Measurements from ENCODE around the gene TRIM2. TPM values are rescaled to one million over a fixed set of nuclear protein-coding genes. Genes with fewer than 3 reads are reported as not detected.

Gene TRIM2
- total RNA-seq, 1 experiment from 2014 or later: 93.2 TPM

DNA sequence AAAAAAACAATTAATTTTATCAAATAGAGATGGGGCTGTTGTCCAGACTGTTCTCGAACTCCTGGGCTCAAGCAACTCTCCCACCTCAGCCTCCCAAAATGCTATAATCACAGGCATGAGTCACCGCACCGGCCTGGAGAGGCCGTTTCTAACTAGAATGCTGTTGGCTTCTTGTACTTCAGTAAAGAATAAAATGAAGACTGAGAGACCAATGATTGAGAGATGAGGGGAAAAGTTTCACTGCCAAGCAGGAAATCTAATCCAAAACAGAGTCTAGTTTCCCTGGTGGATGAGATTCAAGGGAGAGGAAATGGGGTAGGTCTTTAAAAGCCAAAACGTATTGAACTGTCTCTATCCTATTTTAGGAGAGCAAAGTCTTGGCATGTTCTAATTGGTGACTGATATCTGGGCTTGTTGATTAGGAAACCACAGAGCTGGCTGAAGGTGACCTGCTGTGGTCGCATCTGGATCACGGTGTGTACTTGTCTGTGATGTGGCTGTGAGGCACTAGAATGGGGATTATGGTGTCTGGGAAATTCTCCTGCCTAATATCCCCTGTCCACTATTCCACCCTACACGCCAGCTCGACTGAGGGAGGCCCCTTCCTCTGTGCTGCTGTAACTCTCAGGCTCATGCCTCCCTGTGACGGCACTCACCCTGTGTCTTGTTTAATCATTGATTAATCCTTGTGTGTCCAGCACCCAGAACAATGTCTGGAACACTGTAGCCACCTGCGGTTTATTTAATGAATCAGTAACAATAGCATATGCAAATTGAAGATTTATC is 15.0 kb upstream of the TRIM2 start:
- intact Hi-C loops (cut with micrococcal nuclease; ENCODE audit: unreplicated experiment): no loop called here
- no peak for DNase-seq (ENCODE audit: low spot score)
- no peaks in the 10 kb centered on the region for H3K9me3 ChIP-seq (ENCODE audit: low read depth, low read length, poor library complexity, severe bottlenecking)
- TF ChIP-seq CTCF (conservative IDR thresholded peaks at IDR 0.05; ENCODE audit: low read depth, low read length) (no peak), EZH2 (IDR thresholded peaks at IDR 0.05; ENCODE audit: borderline replicate concordance, low read depth, low read length, poor library complexity, severe bottlenecking) (no peak)
- POLR2A ChIA-PET (ENCODE audit: low non-redundant PET): no interaction called here
- peaks cover 12% of the 10 kb centered on the region for H3K4me1 ChIP-seq (ENCODE audit: insufficient read depth, low read length, poor library complexity, severe bottlenecking)
- no peak overlapping the region for H3K27ac ChIP-seq (ENCODE audit: low read depth, low read length, poor library complexity, severe bottlenecking)
- BruUV-seq (replicated peaks): no TSS peak
- no peak overlapping the region for H3K4me3 ChIP-seq (ENCODE audit: low read depth, low read length, poor library complexity, severe bottlenecking)
- H3K27me3 ChIP-seq (replicated peaks; ENCODE audit: insufficient read depth, low read depth, low read length, poor library complexity): no peaks in the 10 kb centered on the region
- CTCF ChIA-PET: no interaction called here
- H3K36me3 ChIP-seq (ENCODE audit: insufficient read depth, low read length, poor library complexity, severe bottlenecking): no peaks in the 10 kb centered on the region

GRCh38 chr4:153191795-153192363 is 12.4 kb upstream of the TRIM2 start:
- POLR2A ChIA-PET (ENCODE audit: low non-redundant PET): no interaction called here
- no peak overlapping the region for H3K27ac ChIP-seq (ENCODE audit: low read depth, low read length, poor library complexity, severe bottlenecking)
- no peaks in the 10 kb centered on the region for H3K36me3 ChIP-seq (ENCODE audit: insufficient read depth, low read length, poor library complexity, severe bottlenecking)

GRCh38 chr4:153197301-153197700 is 6.9 kb upstream of the TRIM2 start:
- no peaks in the 10 kb centered on the region for H3K4me1 ChIP-seq (ENCODE audit: insufficient read depth, low read length, poor library complexity, severe bottlenecking)
- no TSS peak for BruUV-seq (replicated peaks)
- H3K9me3 ChIP-seq (ENCODE audit: low read depth, low read length, poor library complexity, severe bottlenecking): no peaks in the 10 kb centered on the region
- POLR2A ChIA-PET (ENCODE audit: low non-redundant PET): no interaction called here
- CTCF ChIA-PET: no interaction called here
- no peaks in the 10 kb centered on the region for H3K36me3 ChIP-seq (ENCODE audit: insufficient read depth, low read length, poor library complexity, severe bottlenecking)
- no peak overlapping the region for H3K27ac ChIP-seq (ENCODE audit: low read depth, low read length, poor library complexity, severe bottlenecking)
- H3K27me3 ChIP-seq (replicated peaks; ENCODE audit: insufficient read depth, low read depth, low read length, poor library complexity): no peaks in the 10 kb centered on the region
- intact Hi-C loops (cut with micrococcal nuclease; ENCODE audit: unreplicated experiment): no loop called here
- H3K4me3 ChIP-seq (ENCODE audit: low read depth, low read length, poor library complexity, severe bottlenecking): no peak overlapping the region
- TF ChIP-seq CTCF (conservative IDR thresholded peaks at IDR 0.05; ENCODE audit: low read depth, low read length) (no peak), EZH2 (IDR thresholded peaks at IDR 0.05; ENCODE audit: borderline replicate concordance, low read depth, low read length, poor library complexity, severe bottlenecking) (no peak)
- no peak for DNase-seq (ENCODE audit: low spot score)

More at GRCh38 chr4:153191795-153192363, 12.4 kb upstream of the TRIM2 start:
- CTCF ChIA-PET: no interaction called here
- Histone ChIP-seq H3K27me3 (replicated peaks; ENCODE audit: insufficient read depth, low read depth, low read length, poor library complexity) (no peaks in the 10 kb centered on the region), H3K4me1 (ENCODE audit: insufficient read depth, low read length, poor library complexity, severe bottlenecking) (peaks cover 12% of the 10 kb centered on the region), H3K4me3 (ENCODE audit: low read depth, low read length, poor library complexity, severe bottlenecking) (no peak overlapping the region), H3K9me3 (ENCODE audit: low read depth, low read length, poor library complexity, severe bottlenecking) (no peaks in the 10 kb centered on the region)
- TF ChIP-seq CTCF (conservative IDR thresholded peaks at IDR 0.05; ENCODE audit: low read depth, low read length): no peak
- no peak for TF ChIP-seq EZH2 (IDR thresholded peaks at IDR 0.05; ENCODE audit: borderline replicate concordance, low read depth, low read length, poor library complexity, severe bottlenecking)
- no TSS peak for BruUV-seq (replicated peaks)
- no peak for DNase-seq (ENCODE audit: low spot score)
- intact Hi-C loops (cut with micrococcal nuclease; ENCODE audit: unreplicated experiment): no loop called here

Measured in A673 (cell line).